Fibroblast of lung (primary cell): Measurements from ENCODE around the gene ZNRF3.
"Not testable (repeated sequence)": the region's sequence is repeated elsewhere in the genome, so short reads cannot be mapped to it uniquely, and the experiment has no call there.

Source experiments
- CTCF ChIP-seq, 2 donors: IDR thresholded peaks in 1 of 2; conservative IDR thresholded peaks in 1 of 2; 1 replicate in 1 of 2; 2 replicates in 1 of 2; pipeline ENCODE4 v1.5.1; 2011 to 2012; ENCODE audit warnings: low read length in 2 of 2, control low read depth in 1 of 2, inconsistent platforms in 1 of 2, low read depth in 1 of 2, mild to moderate bottlenecking in 1 of 2
- EZH2 ChIP-seq: IDR thresholded peaks from 2 replicates; pipeline ENCODE4 v1.5.1; 2012; ENCODE audit warnings: low read length, control low read depth, mild to moderate bottlenecking; ENCODE audit errors: missing control alignments

- not testable (repeated sequence) for TF ChIP-seq CTCF (conservative IDR thresholded peaks at IDR 0.05 in 1 of 2, IDR thresholded peaks at IDR 0.05 in 1 of 2; ENCODE audit: low read depth in 1 of 2, low read length in 2 of 2); EZH2
Measured at GRCh38 chr22:28844277-28844676, 39.1 kb upstream of the ZNRF3 start.
